H1 (cell line): ENCODE results near the gene CBL. TPM values are rescaled to one million over a fixed set of nuclear protein-coding genes. Genes with fewer than 3 reads are reported as not detected.

Source experiments
- CHD2 ChIP-seq: IDR thresholded peaks from 2 replicates; pipeline ENCODE4 v1.6.1; 2012; ENCODE audit warnings: low read length, improper control_type of control experiment
- KDM1A ChIP-seq: fragments of 200-600, 300-600 bp; sonication (generic); IDR thresholded peaks from 2 replicates; pipeline ENCODE4 v1.7.1; 2016; ENCODE audit warnings: mild to moderate bottlenecking, low read length, borderline replicate concordance
- KDM4A ChIP-seq: IDR thresholded peaks from one replicate; pipeline ENCODE4 v1.7.1; 2012; ENCODE audit warnings: low read depth, mild to moderate bottlenecking, moderate library complexity, low read length, inconsistent platforms; ENCODE audit not compliant: severe bottlenecking
- NANOG ChIP-seq: IDR thresholded peaks from 2 replicates; pipeline ENCODE4 v1.6.1; 2011; ENCODE audit warnings: low read length, low read depth, mild to moderate bottlenecking, inconsistent platforms; ENCODE audit not compliant: insufficient read depth, poor library complexity, severe bottlenecking
- POLR2A ChIP-seq, 2 experiments: IDR thresholded peaks; 1 replicate in 1 of 2; 2 replicates in 1 of 2; pipeline ENCODE4 v1.6.1; 2011; ENCODE audit warnings: low read depth in 2 of 2, low read length in 2 of 2, mild to moderate bottlenecking in 2 of 2; ENCODE audit errors: control extremely low read depth in 1 of 2
- SRF ChIP-seq: IDR thresholded peaks from 2 replicates; pipeline ENCODE4 v1.6.1; 2011; ENCODE audit warnings: mild to moderate bottlenecking, low read depth, low read length, moderate library complexity
- TEAD4 ChIP-seq: IDR thresholded peaks from 2 replicates; pipeline ENCODE4 v1.6.1; 2012; ENCODE audit warnings: low read depth, low read length, inconsistent platforms, mixed read lengths
- polyA plus RNA-seq, 7 experiments: library from polyadenylated mRNA; depleted of rRNA in 3 of 7; stranded (reverse) in 5 of 7; unstranded in 2 of 7; fragments of >200 nt in 5 of 7; fragments of 200-250 nt in 2 of 7; gene quantifications; 1 replicate in 5 of 7; 2 replicates in 1 of 7; 4 replicates in 1 of 7; pipeline versions ENCODE4 v1.2.1 to v1.2.3, GENCODE V29; 2011 to 2013; ENCODE audit warnings: missing spikeins in 2 of 7, mixed read lengths in 2 of 7
- total RNA-seq: library from RNA; stranded (reverse); fragmentation: NEBNext Ultra II Directional; extraction: Animal tissue kit (Norgen Biotek cat#: 25700); gene quantifications from 2 replicates; pipeline ENCODE4 v1.2.1, GENCODE V29; 2021

The CBL gene
- total and polyA plus RNA-seq, 2 of the 8 experiments (the other 6 are each of a cell fraction or from before 2014, with no cell fraction given): 23.1 to 57.8 TPM

DNA sequence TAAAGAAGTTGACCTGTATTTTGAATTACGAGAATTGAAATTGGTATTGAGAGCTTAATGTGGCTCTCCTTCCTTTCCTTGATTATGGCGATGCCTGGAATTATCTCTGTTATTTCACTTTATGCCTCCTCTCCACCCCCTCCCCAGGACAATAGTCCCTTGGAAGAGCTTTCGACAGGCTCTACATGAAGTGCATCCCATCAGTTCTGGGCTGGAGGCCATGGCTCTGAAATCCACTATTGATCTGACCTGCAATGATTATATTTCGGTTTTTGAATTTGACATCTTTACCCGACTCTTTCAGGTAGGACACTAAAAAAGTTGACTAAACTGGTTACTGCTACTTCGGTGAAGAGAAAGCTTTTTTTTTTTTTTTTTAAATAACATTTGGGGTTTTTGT, 67.6 kb downstream of the CBL start (continued):
- TF ChIP-seq POLR2A (IDR thresholded peaks at IDR 0.05; ENCODE audit: control extremely low read depth in 1 of 2, low read depth in 2 of 2, low read length in 2 of 2) (no peak), KDM4A (no peak), CHD2 (no peak), TEAD4 (no peak), NANOG (no peak), KDM1A (no peak), SRF (no peak)
